Osteocyte (in vitro differentiated cells): ENCODE measurements around the gene ANKRD13A. TPM values are rescaled to one million over a fixed set of nuclear protein-coding genes. Genes with fewer than 3 reads are reported as not detected.

Experiments
- DNase-seq: peaks from one replicate; pipeline ENCODE4 v3.0.0; 2021; ENCODE audit warnings: mixed read lengths; ENCODE audit not compliant: unreplicated experiment; ENCODE audit errors: extremely low spot score
- H3K27ac Mint-ChIP-seq: one replicate; pipeline ENCODE4 v1.8.0; 2021; ENCODE audit warnings: mild to moderate bottlenecking, mixed read lengths; ENCODE audit not compliant: unreplicated experiment
- H3K27me3 Mint-ChIP-seq: one replicate; pipeline ENCODE4 v1.8.0; 2021; ENCODE audit warnings: mixed read lengths; ENCODE audit not compliant: unreplicated experiment
- H3K36me3 Mint-ChIP-seq: one replicate; pipeline ENCODE4 v1.8.0; 2021; ENCODE audit warnings: mixed read lengths; ENCODE audit not compliant: unreplicated experiment
- H3K4me1 Mint-ChIP-seq: one replicate; pipeline ENCODE4 v1.8.0; 2021; ENCODE audit warnings: mixed read lengths; ENCODE audit not compliant: unreplicated experiment
- H3K4me3 Mint-ChIP-seq: one replicate; pipeline ENCODE4 v1.8.0; 2021; ENCODE audit warnings: mild to moderate bottlenecking, moderate library complexity, mixed read lengths; ENCODE audit not compliant: unreplicated experiment
- H3K9me3 Mint-ChIP-seq: one replicate; pipeline ENCODE4 v1.8.0; 2021; ENCODE audit warnings: mixed read lengths; ENCODE audit not compliant: unreplicated experiment
- CTCF ChIP-seq: fragments of 200-600 bp; sonication (generic); IDR thresholded peaks from 2 replicates; pipeline ENCODE4 v1.5.0; 2021; ENCODE audit warnings: antibody characterized with exemption, mild to moderate bottlenecking, moderate library complexity
- total RNA-seq: library from RNA; stranded (reverse); gene quantifications from 2 replicates; pipeline ENCODE4 v1.2.1, GENCODE V29; 2021

Gene ANKRD13A
- total RNA-seq, 1 donor from 2014 or later: 43.5 TPM

DNA sequence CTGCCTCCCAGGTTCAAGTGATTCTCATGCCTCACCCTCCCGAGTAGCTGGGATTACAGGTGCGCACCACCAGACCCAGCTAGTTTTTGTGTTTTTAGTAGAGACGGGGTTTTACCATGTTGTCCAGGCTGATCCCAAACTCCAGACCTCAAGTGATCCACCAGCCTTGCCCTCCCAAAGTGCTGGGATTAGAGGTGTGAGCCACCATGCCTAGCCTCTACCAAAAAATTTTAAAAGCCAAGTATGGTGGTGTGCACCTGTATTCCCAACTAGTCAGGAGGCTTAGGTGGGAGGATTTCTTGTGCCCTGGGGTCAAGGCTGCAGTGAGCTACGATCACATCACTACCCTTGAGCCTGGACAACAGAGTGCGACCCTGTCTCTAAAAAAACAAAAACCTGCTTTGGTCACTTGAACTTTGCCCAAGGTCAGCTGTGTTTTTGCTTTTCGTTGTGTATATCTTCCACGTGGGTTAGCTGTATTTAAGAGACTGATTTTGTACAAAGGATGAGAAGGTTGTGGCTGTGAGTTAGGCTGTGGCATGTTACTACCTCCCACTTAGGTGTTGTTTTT lies 36.4 kb downstream of the ANKRD13A start:
- no peak for DNase-seq
- Mint-ChIP-seq H3K4me1 (peaks cover 17% of the 10 kb centered on the region), H3K27me3 (no peaks in the 10 kb centered on the region), H3K36me3 (peaks cover 33% of the 10 kb centered on the region), H3K27ac (no peak overlapping the region), H3K9me3 (no peaks in the 10 kb centered on the region), H3K4me3 (no peak overlapping the region)
- TF ChIP-seq CTCF: no peak

GRCh38 chr12:110037315-110037714 lies 38.1 kb downstream of the ANKRD13A start:
- no peak for DNase-seq
- H3K9me3 Mint-ChIP-seq: no peaks in the 10 kb centered on the region
- no peak overlapping the region for H3K4me3 Mint-ChIP-seq
- no peak for TF ChIP-seq CTCF
- no peaks in the 10 kb centered on the region for H3K27me3 Mint-ChIP-seq
- H3K27ac Mint-ChIP-seq: no peak overlapping the region
- H3K36me3 Mint-ChIP-seq: peaks cover 39% of the 10 kb centered on the region
- H3K4me1 Mint-ChIP-seq: peaks cover 17% of the 10 kb centered on the region

DNA sequence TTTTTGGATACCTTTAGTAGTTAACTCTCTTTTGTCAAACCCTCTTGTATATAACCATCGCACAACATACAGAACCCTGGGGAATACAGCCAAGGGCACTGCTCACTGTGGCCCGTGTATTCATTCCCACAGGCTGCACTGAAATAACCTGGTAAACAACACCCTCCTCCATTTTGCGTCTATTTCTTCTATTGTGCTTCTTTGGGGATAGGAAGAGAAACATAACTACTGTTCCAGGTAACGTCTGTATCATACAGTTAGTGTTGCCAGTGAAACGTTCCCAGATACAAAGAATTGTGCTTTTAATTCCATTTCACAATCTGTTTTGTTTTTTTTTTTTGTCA lies 39.5 kb downstream of the ANKRD13A start:
- H3K9me3 Mint-ChIP-seq: no peaks in the 10 kb centered on the region
- no peak for TF ChIP-seq CTCF
- H3K27ac Mint-ChIP-seq: peak overlapping the region; percentile 88
- H3K27me3 Mint-ChIP-seq: no peaks in the 10 kb centered on the region
- no peak overlapping the region for H3K4me3 Mint-ChIP-seq
- peaks cover 36% of the 10 kb centered on the region for H3K36me3 Mint-ChIP-seq
- peaks cover 24% of the 10 kb centered on the region for H3K4me1 Mint-ChIP-seq
- no peak for DNase-seq

GRCh38 chr12:110039085-110039807 lies 40.0 kb downstream of the ANKRD13A start:
- no peak for DNase-seq
- peaks cover 25% of the 10 kb centered on the region for H3K4me1 Mint-ChIP-seq

More at GRCh38 chr12:110039085-110039807, 40.0 kb downstream of the ANKRD13A start:
- no peak overlapping the region for H3K4me3 Mint-ChIP-seq
- no peaks in the 10 kb centered on the region for H3K27me3 Mint-ChIP-seq
- H3K9me3 Mint-ChIP-seq: no peaks in the 10 kb centered on the region
- peak overlapping the region; percentile 88 for H3K27ac Mint-ChIP-seq
- H3K36me3 Mint-ChIP-seq: peaks cover 35% of the 10 kb centered on the region
- no peak for TF ChIP-seq CTCF
